CD4-positive, alpha-beta T cell treated with Interleukin-15 for 4 hours (primary cell): Measurements from ENCODE around the gene PHLDA2.

Experiments used
- DNase-seq: peaks from one replicate; pipeline ENCODE4 v3.0.0-alpha.2; 2020; ENCODE audit warnings: low spot score

PHLDA2 gene

DNA sequence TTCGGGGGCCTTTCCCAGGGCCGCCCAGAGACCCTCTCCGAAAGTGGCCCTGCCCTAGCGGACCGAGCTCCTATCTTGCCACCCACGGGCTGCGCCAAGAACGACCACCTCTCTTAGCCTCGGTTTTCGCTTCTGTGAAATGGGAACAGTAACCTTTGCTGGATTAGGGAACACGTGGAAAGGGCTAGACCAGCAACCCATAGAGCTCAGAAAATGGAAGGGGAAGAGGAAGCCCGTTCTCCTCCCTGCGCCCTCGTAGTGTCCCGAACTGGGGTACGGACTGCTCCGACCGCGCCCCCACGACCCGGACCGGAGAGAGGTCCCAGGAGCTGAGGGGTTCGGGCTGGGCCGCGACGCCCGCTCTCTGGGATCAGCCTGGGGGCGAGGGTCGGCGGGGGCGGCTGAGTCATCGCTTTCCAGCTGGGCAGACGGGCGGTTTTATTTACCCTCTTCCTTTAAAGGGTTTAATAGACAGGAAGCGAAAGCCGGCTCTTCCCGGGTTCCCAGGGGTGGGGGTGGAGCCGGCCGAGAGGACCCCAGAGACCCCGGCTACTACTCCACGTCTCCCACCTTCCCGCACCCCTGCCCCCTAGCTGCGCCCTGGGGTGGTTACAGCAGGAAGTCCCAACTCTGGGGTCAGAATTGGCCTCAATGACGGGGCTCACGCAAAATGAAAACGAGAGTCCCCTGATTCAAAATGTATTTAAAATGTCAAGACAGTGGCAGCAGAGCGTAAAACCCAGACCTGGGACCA is 907 bp upstream of the PHLDA2 start:
- DNase-seq: peak; percentile 31

DNA sequence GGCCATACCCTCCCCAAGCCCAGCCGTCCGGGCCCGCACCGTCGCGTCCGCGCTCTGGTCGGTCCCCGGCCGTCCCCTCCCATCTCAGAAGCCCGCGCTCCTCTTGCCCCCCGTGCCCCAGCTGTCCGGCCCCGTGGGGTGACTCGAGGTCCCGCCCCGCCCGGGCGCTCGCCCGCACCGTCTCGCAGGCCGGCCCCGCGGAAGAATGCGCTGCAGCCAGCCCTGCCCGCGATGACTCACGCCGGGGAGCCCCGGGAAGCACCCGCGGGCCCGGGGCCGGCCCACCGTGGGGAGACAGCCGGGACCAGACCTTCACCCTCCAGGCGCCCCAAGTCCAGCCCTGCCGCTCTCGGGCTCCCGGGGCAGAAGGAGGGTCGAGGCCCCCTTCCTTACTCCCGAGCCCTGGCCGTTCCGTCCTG is 320 bp upstream of the PHLDA2 start:
- peak; percentile 39 for DNase-seq

GRCh38 chr11:2927851-2928604 is 1.2 kb downstream of the PHLDA2 start:
- no peak for DNase-seq

DNA sequence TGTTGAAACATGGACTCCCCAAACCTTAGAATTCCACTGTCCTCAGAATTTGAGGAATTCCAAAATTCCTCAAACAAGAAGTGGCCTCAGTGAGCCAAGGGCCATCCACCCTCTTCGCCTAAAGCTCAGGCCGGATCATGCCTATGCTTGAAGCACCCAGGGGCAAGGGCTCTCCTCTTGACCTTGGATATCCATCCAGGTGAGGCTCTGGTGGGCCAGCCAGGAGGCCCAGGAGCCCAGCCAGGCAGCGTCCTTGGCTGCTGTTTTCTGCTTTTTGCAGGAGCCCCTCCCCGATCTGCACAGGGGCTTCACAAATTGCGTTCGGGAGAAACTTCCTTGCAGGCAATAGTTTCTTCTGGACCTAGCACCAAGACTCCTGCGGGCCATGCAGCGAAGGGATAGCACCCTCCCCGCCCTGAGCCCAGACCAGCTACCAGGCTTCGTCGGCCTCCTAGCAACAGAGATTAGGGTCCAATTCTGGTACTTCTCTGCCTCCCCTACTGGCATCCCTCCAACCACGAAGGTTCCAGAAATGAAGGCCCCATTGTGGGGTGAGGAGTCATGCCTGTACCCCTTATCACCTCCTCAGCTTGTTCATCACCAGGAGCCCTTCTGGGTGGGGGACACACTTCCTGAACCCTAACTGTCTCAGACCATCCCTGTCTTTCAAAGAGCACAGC is 2.0 kb downstream of the PHLDA2 start:
- DNase-seq: no peak

- DNase-seq: no peak
These were observed 2.6 kb downstream of the PHLDA2 start for GRCh38 chr11:2926611-2927051.

GRCh38 chr11:2924821-2925675 is 4.2 kb downstream of the PHLDA2 start:
- DNase-seq: no peak

DNA sequence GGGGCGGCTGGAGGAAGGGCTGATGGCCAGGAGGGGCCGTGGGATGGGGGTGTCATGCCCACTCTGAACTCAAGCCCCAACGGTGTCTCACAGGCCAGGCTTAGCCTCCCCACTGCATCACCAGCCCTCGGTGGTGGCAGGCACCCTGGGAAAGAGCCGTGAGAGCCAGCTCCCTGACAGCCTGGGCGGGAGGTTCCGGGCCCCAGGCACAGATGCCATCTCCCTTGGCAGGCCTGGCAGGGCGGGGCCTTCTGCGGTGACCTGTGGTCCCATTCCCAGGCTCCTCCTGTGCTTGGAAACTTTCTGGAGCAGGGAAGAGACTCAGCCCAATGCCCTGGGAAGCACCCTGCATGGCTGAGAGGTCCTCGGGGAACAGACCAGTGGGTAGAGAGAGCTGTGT is 4.8 kb downstream of the PHLDA2 start:
- DNase-seq: no peak

DNA sequence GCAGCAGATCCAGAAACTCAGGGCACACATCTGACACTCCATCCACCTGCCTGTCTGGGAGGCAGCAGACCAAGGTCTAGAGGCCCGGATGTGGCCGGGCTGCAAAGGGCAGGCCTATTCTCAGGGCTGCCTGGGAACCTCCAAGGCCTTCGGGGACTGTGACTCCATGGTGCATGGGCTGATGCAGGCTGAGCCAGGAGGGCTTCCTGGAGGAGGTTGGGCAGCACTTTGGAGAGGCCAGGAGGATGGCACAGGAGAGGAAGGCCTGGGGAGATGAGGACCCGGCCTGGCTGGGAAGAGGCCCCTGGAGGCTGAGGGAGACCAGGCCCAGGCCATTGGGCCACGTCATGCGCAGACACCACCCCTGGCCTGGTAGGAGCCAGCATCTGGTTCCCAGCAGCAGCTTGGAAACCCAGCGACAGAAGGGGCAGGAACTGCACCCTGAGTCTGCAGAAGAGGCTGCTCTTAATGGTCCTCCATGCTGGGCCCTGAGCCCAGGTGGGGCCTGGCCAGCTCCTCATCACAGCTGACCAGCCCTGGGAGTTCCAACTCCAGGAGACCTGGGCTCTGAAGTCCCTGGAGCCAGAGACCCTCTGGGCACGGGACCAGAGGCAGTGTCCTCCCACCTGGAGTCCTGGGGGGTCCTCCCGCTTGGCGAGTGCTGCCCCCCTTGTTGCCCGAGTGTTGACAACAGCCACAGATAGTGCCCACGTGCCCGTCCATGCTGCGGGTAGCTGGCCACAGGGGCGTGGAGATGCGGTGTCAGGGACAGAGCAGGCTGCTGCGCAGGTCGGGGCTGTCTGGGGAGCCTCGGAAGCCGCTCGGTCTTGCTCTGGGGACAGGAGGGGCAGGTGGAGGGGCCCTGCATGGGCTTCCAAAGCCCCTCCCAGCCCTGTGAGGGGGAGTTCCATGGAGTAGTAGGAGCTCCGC is 5.5 kb downstream of the PHLDA2 start:
- no peak for DNase-seq

GRCh38 chr11:2922655-2923054 is 6.6 kb downstream of the PHLDA2 start:
- no peak for DNase-seq

- DNase-seq: no peak
These were observed 7.3 kb downstream of the PHLDA2 start for GRCh38 chr11:2921742-2922493.

DNA sequence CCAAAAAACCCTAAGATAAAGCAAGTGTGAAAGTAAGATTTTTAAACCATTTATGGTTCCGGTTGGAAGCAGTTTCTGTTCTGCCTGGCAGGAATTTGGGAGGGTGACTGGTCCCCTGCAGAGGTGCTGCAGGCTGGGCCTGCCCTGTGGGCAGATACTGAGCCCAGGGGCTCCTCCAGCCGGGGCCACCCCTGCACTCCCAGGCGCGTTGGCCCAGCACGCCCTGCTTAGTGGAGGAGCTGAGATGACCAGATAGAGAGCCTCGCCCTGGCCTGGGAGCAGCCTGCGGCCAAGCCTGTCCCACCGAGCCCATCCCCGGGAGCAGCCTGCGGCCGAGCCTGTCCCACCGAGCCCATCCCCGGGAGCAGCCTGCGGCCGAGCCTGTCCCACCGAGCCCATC is 8.0 kb downstream of the PHLDA2 start:
- no peak for DNase-seq

- DNase-seq: no peak
These were observed 8.9 kb downstream of the PHLDA2 start for GRCh38 chr11:2920343-2920742.

- no peak for DNase-seq
These were observed 9.4 kb downstream of the PHLDA2 start for GRCh38 chr11:2919837-2920236.

GRCh38 chr11:2919188-2919587 is 10.0 kb downstream of the PHLDA2 start:
- no peak for DNase-seq

GRCh38 chr11:2917842-2918490 is 11.3 kb downstream of the PHLDA2 start:
- no peak for DNase-seq

DNA sequence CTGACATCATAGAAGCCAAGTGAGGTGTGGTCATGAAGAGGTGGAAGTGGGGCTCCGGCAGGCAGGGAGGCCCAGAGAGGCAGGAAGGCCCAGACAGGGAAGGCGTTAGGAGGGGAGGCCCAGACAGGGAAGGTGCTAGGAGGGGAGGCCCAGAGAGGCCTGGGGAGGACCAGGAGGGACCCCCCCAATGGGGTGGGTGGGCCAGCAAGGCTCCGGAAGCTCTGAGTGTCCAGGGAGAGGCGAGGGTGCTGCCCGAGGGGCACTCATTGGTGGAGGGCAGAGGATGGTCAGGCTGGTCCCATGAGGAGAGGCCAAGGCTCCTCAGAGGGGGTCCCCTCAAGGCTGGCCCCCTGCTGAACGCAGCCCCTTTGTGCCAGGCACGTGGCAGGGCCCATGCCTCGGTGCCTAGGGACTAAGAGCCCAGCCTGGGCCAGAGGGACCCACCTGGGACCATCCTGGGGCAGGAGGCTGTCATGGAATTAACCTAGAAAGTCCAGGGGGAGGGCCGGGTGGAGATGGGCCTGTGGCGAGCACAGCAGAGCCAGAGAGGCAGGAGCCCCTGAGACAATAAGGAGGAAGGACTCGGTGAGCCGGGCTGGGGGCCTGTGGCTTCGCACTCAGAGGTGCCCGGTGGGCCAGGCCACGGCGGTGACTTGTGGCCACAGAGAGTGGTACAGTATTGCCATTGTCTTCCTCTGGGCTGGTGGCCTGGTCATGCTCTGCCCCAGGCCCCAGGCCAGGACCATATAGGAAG is 12.2 kb downstream of the PHLDA2 start:
- DNase-seq: no peak

DNA sequence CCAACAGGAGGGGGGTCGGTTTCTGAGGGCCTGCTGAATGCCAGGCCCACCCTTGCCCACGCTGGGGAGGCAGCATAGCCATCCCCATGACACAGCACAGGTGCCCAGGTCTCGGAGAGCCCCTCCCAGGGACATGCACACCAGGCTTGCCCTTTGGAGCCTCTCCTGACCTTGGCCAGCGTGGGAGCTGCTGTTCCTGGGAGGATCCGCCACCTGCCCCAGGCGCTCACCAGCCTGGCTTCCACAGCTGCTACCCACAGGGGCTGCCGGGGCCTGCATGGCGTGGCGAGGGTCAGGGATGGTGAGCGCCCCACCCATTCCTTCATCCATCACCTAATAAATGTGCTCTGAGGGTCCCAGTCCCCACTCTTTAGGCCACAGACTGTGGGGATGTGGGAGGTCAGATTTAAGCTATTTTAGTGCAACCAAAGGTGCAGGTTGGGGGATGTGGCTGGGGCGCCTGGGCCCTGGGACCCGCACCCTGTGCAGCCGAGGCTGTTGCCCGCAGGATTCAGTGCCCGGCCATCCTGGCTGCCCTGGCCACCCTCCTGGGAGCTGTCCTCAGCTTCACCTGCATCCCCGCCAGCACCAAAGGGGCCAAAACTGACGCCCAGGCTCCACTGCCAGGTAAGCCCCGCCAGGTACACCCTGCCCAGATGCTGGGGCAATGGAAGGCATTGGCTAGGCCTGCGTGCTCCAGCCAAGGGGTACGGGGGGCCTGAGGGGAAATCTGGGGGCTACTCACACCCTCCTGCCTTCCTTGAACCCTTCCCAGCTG is 12.9 kb downstream of the PHLDA2 start:
- no peak for DNase-seq

DNA sequence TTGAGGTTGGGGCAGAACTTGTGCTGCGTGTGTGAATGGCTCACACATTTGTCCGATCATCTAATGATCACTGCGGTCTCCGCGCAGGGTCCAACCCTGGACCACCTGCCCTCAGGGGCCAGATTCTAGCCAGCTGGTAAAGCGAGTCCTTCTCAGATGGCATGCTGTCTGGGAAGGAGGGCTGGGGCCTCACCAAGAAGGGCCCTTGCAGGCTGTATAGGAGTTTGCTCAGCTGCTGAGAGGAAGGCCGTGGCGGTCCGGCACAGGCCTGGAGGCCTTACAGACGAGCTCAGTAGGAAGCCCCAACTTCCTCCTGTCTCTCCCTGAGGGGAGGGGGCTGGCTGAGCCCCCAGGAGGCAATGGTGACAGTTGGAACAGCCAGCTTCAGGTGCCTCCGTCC is 13.7 kb downstream of the PHLDA2 start:
- DNase-seq: no peak
